Aorta (tissue), 5 donors: Measurements from ENCODE around the gene NCOA1. TPM values are rescaled to one million over a fixed set of nuclear protein-coding genes. Genes with fewer than 3 reads are reported as not detected.

Experiments used
- ATAC-seq: fragments of 200-7000 bp; cut with Tn5 transposase; one replicate; pipeline ENCODE4 v1.9.1; 2022; ENCODE audit warnings: moderate library complexity; ENCODE audit not compliant: low FRiP score
- DNase-seq, 2 donors: peaks; one replicate each; pipeline ENCODE4 v3.0.0-alpha.2; 2020
- H3K27ac ChIP-seq, 2 donors: one replicate each; pipeline ENCODE4 v1.5.1; 2013; ENCODE audit warnings: low read length in 2 of 2, mild to moderate bottlenecking in 2 of 2, moderate library complexity in 2 of 2, control low read depth in 1 of 2, inconsistent platforms in 1 of 2, low read depth in 1 of 2
- H3K27me3 ChIP-seq, 2 donors: one replicate each; pipeline ENCODE4 v1.6.1; 2013; ENCODE audit warnings: control low read depth in 1 of 2, low read length in 1 of 2, mild to moderate bottlenecking in 1 of 2, moderate library complexity in 1 of 2; ENCODE audit not compliant: insufficient read depth in 2 of 2, control insufficient read depth in 1 of 2
- H3K36me3 ChIP-seq, 2 donors: one replicate each; pipeline ENCODE4 v1.6.1; 2013; ENCODE audit warnings: control low read depth in 1 of 2, low read length in 1 of 2, mild to moderate bottlenecking in 1 of 2; ENCODE audit not compliant: insufficient read depth in 2 of 2, control insufficient read depth in 1 of 2
- H3K4me1 ChIP-seq, 2 donors: one replicate each; pipeline ENCODE4 v1.6.1; 2013; ENCODE audit warnings: low read length in 2 of 2, control low read depth in 1 of 2, mild to moderate bottlenecking in 1 of 2, moderate library complexity in 1 of 2; ENCODE audit not compliant: insufficient read depth in 2 of 2, control insufficient read depth in 1 of 2
- H3K4me3 ChIP-seq, 2 donors: one replicate each; pipeline ENCODE4 v1.5.1; 2013; ENCODE audit warnings: low read length in 2 of 2, control low read depth in 1 of 2, mild to moderate bottlenecking in 1 of 2
- H3K9me3 ChIP-seq: one replicate; pipeline ENCODE4 v1.6.1; 2013; ENCODE audit warnings: mild to moderate bottlenecking, low read length; ENCODE audit not compliant: control insufficient read depth
- WGBS, 2 donors: extraction: QIAGEN DNeasy Blood & Tissue Kit; methylation state at CpG; one replicate each; pipeline ENCODE4 v1.1.7; 2013; 5-methylcytosine and 5-hydroxymethylcytosine counted together
- intact Hi-C, 2 donors: fragments of 100-400 bp; cut with DNase I; formaldehyde crosslinking; loops; one replicate each; pipeline versions ENCODE4 v1.14.2 to v1.15.0; 2022
- polyA plus RNA-seq, 2 donors: library from polyadenylated mRNA; stranded (reverse); fragments of 200-250 nt; gene quantifications; one replicate each; pipeline ENCODE4 v1.2.3, GENCODE V29; 2013
- total RNA-seq, 2 donors: library from RNA; stranded (reverse); fragmentation: NEBNext Ultra II Directional; extraction: Animal tissue kit (Norgen Biotek cat#: 25700); gene quantifications; one replicate each; pipeline ENCODE4 v1.2.1, GENCODE V29; 2021
- donor health status: healthy with polysubstance abuse.
- donor health status: Bipolar disorder and iron deficiency.
- donor health status: DM: no; HTN: no; CAD: no.
- donor health status: DM: no; HTN: no; CAD: no.
- donor health status: DM: yes; HTN: yes; CAD: no.

NCOA1 gene
- total and polyA plus RNA-seq, 4 donors: 6.5 to 68.1 (median 26.7) TPM

DNA sequence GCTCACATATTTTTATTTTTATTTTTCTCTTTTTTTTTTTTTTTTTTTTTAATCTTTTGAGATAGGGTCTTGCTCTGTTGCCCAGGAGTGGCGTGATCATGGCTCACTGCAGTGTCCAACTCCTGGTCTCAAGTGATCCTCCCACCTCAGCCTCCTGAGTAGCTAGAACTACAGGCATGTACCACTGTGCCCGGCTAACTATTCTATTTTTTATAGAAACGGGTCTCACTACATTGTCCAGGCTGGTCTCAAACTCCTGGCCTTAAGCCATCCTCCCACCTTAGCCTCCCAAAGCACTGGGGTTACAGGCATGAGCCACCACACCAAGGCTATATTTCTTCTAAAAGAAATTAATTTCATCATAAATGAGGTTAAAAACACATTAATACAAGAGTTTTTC, 256.2 kb downstream of the NCOA1 start:
- Histone ChIP-seq H3K9me3 (no peaks in the 10 kb centered on the region), H3K36me3 (peaks cover 3 to 7% of the 10 kb centered on the region in 2 donors), H3K4me1 (no peaks in the 10 kb centered on the region), H3K4me3 (no peak overlapping the region), H3K27ac (no peak overlapping the region), H3K27me3 (no peaks in the 10 kb centered on the region)
- intact Hi-C loops: no loop called here
- no peak for DNase-seq
- 98 to 100% methylated on average over 3 of the region's 3 CpGs for WGBS, 2 donors
- ATAC-seq: no peak

DNA sequence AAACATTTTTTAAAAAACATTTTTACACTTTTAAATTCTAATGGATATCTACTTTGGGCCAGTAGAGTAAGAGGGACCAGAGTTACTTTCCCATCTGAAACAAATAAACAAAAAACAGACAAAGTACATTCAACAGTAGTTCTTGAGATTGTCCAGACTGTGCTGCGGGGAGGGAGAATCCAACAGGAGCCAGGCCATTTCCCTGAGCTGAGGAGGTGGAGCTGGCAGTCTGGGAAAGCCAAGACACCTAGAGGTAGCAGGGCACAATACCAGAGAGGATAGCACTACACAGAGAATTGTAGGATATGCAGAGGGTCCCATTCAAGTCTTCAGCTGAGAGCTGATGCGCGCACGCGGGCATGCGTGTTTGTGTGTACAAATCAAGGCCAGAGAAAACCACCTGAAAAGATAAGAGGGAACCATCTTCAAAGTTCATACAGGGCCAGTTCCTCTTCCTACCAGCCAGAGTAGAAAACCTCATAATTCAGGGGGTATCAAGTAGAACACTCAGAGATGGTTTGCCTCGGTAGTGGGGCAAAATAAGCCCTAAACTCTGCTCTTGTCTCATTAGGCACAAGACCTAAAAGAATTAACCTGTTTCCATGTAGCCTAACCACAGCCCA, 258.1 kb downstream of the NCOA1 start:
- no peak overlapping the region for H3K27ac ChIP-seq
- H3K4me1 ChIP-seq: no peaks in the 10 kb centered on the region
- ATAC-seq (no peak), DNase-seq (no peak)
- intact Hi-C loops: no loop called here
- 94 to 98% methylated on average over 7 of the region's 7 CpGs for WGBS, 2 donors
- H3K27me3 ChIP-seq: no peaks in the 10 kb centered on the region
- H3K9me3 ChIP-seq: no peaks in the 10 kb centered on the region
- peaks cover 5 to 8% of the 10 kb centered on the region in 2 donors for H3K36me3 ChIP-seq
- no peak overlapping the region for H3K4me3 ChIP-seq

DNA sequence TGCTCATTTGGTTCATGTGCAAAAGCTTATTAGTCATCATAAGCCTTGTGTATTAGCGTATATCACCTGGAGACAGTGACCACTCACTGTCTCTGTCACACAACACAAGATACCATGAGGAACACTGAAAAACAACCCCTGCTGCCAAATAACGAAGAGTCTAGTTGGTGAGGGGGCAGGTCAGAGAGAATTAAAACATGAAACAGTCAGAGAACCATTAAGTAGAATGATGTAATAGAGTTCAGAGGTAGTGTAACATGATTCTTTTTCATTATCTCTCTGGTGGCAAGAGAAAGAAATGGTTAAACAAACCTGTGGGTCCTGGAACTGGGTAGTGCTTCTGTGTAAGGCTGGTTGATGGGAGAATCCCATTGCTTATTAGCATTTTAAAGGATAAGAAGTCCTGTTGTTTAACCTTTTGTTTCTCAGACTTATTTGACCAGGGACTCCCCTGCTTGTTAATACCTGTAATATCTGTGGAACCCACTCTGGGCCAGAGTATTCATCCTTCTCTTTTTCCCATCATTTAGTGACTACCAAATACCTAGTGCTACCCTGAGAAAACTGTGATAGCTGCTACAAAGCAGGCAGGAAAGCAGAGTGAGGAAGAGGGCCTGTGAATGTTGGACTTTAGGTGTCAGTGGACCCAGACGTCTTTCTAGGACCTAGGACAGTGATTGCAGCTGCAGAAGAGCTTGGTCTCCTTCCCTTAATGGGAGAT, 264.1 kb downstream of the NCOA1 start:
- peaks cover 8 to 11% of the 10 kb centered on the region in 2 donors for H3K36me3 ChIP-seq
- intact Hi-C loops: no loop called here
- no peaks in the 10 kb centered on the region for H3K9me3 ChIP-seq

DNA sequence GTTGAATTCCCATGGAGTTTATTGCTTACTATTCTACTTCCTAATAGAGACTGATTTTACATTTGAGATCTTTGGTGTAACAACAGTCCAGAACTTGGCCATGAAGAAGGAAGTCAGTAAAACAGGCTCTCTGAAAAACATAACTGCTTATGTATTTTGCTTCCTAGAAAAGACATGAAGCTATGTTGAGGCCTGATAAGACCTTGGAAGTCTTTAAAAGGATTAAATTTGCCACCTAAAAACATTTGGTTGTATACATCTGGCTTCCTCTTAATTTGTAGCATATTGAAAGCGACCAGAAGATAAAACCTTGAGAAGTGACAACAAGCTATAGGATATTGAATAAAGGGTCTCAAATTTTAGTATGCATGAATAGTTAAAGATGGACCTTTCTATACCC, 265.7 kb downstream of the NCOA1 start:
- Histone ChIP-seq H3K9me3 (no peaks in the 10 kb centered on the region), H3K4me1 (no peaks in the 10 kb centered on the region), H3K27ac (no peak overlapping the region), H3K36me3 (peaks cover 8 to 11% of the 10 kb centered on the region in 2 donors), H3K27me3 (no peaks in the 10 kb centered on the region), H3K4me3 (no peak overlapping the region)
- ATAC-seq: no peak
- intact Hi-C loops: no loop called here
- WGBS, 2 donors: 95 to 98% methylated on average over 1 of the region's 1 CpG
- no peak for DNase-seq

More for the DNA sequence above, 264.1 kb downstream of the NCOA1 start:
- Histone ChIP-seq H3K4me1 (no peaks in the 10 kb centered on the region), H3K4me3 (no peak overlapping the region), H3K27me3 (no peaks in the 10 kb centered on the region), H3K27ac (no peak overlapping the region)
- 78 to 82% methylated on average over 3 of the region's 3 CpGs for WGBS, 2 donors
- DNase-seq: no peak
- no peak for ATAC-seq

DNA sequence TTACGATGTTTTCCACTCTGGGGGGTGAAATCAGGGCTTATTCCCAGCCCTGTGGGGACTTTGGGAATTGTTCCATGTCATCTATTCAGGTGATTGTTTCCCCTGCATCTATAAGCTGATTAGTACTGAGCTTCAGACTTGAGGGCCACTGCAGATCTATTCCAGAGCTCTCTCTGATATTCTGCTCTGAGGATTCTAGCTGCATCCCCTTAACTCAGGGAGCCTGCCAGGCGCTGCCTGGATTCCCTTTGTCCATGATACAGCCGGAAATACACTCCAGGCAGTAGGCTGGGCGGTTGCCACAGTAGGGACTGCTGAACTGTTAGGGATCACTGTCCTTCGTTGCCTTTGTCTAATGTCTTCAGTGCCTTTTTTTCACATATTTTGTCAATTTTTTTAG, 270.8 kb downstream of the NCOA1 start:
- intact Hi-C loops: no loop called here
- ATAC-seq: no peak
- Histone ChIP-seq H3K27ac (no peak overlapping the region), H3K4me1 (peaks cover 0 to 2% of the 10 kb centered on the region in 2 donors), H3K4me3 (no peak overlapping the region), H3K36me3 (peaks cover 7 to 12% of the 10 kb centered on the region in 2 donors), H3K27me3 (no peaks in the 10 kb centered on the region), H3K9me3 (no peaks in the 10 kb centered on the region)
- WGBS, 2 donors: 91 to 93% methylated on average over 5 of the region's 5 CpGs
- no peak for DNase-seq

DNA sequence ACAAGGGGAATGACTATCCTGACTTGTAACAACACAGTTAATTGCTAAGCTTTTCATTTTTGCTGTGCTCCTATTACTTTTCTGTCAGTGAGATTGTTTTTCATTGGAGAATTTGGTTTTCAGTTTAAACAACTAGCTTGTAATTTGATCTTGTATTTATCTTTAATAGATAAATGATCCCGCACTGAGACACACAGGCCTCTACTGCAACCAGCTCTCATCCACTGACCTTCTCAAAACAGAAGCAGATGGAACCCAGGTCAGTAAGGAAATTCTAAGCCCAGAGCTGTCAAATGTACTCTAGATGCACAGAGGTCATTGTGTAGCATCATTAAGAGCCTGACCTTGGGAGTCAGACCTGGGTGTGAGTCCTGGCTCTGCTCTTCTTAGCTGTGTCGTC, 271.5 kb downstream of the NCOA1 start:
- intact Hi-C loops: no loop called here
- H3K27me3 ChIP-seq: no peaks in the 10 kb centered on the region

DNA sequence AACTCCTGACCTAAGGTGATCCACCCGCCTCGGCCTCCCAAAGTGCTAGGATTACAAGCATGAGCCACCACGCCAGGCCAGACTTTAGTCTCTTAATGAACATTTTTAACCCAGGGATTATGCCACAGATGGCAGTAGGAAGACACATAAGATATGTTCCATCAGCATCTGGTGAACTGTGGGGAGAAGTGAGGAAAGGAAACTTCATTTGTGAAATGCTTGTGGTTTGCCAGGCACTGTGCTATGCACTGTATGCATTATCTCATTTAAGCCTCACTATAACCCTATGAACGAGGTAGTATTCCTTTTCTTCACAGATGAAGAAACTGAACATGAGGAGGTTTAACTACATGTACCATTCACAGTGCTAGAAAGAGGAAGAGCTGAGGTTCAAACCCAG, 272.8 kb downstream of the NCOA1 start:
- Histone ChIP-seq H3K4me3 (no peak overlapping the region), H3K27ac (no peak overlapping the region), H3K9me3 (no peaks in the 10 kb centered on the region), H3K36me3 (peaks cover 8 to 9% of the 10 kb centered on the region in 2 donors), H3K4me1 (peaks cover 0 to 2% of the 10 kb centered on the region in 2 donors), H3K27me3 (no peaks in the 10 kb centered on the region)
- WGBS, 2 donors: 95 to 97% methylated on average over 4 of the region's 4 CpGs
- no peak for DNase-seq
- ATAC-seq: no peak
- intact Hi-C loops: no loop called here

More for the DNA sequence above, 271.5 kb downstream of the NCOA1 start:
- Histone ChIP-seq H3K9me3 (no peaks in the 10 kb centered on the region), H3K4me1 (peaks cover 0 to 2% of the 10 kb centered on the region in 2 donors), H3K4me3 (no peak overlapping the region), H3K36me3 (peaks cover 7 to 12% of the 10 kb centered on the region in 2 donors), H3K27ac (no peak overlapping the region)
- ATAC-seq (no peak), DNase-seq (no peak)
- 58 to 70% methylated on average over 2 of the region's 2 CpGs for WGBS, 2 donors

DNA sequence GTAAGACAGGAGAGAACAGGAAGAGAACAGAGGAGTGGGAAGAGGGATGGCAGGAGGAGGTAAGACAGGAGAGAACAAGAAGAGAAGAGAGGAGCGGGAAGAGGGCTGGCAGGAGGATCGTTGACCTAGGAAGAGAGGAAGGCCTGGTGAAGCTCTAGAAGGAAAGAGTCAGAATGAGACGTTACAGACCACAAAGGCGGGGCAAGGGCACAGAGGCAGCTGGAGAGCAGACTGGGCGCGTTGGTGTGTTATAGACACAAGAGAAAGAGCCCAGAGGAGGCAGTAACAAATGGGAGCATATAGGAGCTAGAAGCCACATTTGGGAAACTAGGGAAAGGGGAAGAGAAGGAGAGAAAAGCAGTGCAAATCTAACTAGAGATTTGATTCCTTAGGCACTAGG, 275.6 kb downstream of the NCOA1 start:
- DNase-seq: no peak
- H3K27ac ChIP-seq: no peak overlapping the region
- no peak for ATAC-seq
- H3K9me3 ChIP-seq: no peaks in the 10 kb centered on the region
- no peak overlapping the region for H3K4me3 ChIP-seq
- intact Hi-C loops: no loop called here
- H3K4me1 ChIP-seq: peaks cover 0 to 2% of the 10 kb centered on the region in 2 donors
- peaks cover 8 to 13% of the 10 kb centered on the region in 2 donors for H3K36me3 ChIP-seq
- no peaks in the 10 kb centered on the region for H3K27me3 ChIP-seq
- 82 to 83% methylated on average over 6 of the region's 6 CpGs for WGBS, 2 donors

DNA sequence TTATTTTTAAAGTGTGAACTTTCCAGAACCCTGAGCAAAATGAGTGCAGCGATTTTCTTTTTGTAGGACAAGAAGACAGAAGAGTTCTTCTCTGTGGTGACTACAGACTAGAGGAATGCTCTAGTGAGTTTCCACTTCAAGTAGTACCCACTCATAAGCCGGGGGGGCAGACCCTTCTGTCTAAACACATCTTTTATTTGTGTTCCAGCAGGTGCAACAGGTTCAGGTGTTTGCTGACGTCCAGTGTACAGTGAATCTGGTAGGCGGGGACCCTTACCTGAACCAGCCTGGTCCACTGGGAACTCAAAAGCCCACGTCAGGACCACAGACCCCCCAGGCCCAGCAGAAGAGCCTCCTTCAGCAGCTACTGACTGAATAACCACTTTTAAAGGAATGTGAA, 277.0 kb downstream of the NCOA1 start:
- 90 to 91% methylated on average over 5 of the region's 5 CpGs for WGBS, 2 donors
- Histone ChIP-seq H3K36me3 (peaks cover 3 to 10% of the 10 kb centered on the region in 2 donors), H3K4me3 (no peak overlapping the region), H3K27me3 (no peaks in the 10 kb centered on the region), H3K9me3 (no peaks in the 10 kb centered on the region), H3K4me1 (peaks cover 0 to 2% of the 10 kb centered on the region in 2 donors), H3K27ac (no peak overlapping the region)
- intact Hi-C loops: no loop called here
- DNase-seq: no peak
- ATAC-seq: no peak
